OCI-LY1 (cell line): ENCODE data around the gene PPM1N.

Experiments
- CTCF ChIP-seq: fragments of 200-600 bp; sonication (generic), shearing (Covaris generic); IDR thresholded peaks from 2 replicates; pipeline ENCODE4 v1.5.1; 2017; ENCODE audit warnings: mild to moderate bottlenecking, antibody characterized with exemption, low read length, moderate library complexity, mixed read lengths
- EZH2 ChIP-seq: fragments of 200-600 bp; sonication (generic), shearing (Covaris generic); IDR thresholded peaks from 2 replicates; pipeline ENCODE4 v1.8.0; 2017; ENCODE audit warnings: borderline replicate concordance, mixed run types, mild to moderate bottlenecking, antibody characterized with exemption, low read length, moderate library complexity, mixed read lengths

GRCh38 chr19:45464852-45465441, 33.3 kb upstream of the PPM1N start:
- TF ChIP-seq CTCF (no peak), EZH2 (no peak)
